Measurements from ENCODE around the gene TBC1D22A.

DNA sequence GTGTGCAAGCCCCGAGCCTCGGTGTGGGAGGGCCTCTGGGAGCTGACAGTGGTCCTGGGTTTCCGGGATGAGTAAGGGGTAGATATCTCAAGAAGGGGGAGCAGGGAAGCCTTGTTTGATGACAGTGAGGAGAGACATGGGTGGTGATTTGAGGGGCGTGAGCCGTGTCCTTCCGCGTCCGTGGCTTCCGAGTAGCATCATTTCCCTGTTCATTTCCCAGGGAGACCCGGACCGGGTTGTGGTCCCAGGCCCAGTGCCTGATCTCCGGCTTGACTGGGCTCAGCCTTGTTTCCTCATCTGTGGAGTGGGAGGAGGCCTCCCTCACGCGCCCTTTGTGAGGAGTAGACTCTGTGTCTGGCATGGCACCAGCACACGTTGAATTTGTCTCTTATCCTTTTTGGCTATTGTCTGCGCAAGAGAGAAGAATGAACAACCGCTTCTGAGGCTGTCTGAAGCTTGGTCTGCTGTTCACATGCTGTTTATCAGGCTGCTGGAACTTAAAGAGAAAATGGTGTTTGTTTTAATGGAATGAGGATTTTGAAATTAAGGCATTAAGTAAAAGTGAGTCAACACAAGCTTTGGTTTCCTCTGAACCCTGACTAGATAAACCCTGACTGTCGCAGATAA, 348.5 kb downstream of the TBC1D22A start:
- TF ChIP-seq, protein P1, sequence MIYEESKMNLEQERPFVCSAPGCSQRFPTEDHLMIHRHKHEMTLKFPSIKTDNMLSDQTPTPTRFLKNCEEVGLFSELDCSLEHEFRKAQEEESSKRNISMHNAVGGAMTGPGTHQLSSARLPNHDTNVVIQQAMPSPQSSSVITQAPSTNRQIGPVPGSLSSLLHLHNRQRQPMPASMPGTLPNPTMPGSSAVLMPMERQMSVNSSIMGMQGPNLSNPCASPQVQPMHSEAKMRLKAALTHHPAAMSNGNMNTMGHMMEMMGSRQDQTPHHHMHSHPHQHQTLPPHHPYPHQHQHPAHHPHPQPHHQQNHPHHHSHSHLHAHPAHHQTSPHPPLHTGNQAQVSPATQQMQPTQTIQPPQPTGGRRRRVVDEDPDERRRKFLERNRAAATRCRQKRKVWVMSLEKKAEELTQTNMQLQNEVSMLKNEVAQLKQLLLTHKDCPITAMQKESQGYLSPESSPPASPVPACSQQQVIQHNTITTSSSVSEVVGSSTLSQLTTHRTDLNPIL (CRISPR knock-in tag; IDR thresholded peaks at IDR 0.05; ENCODE audit: low read depth): no peak
- no peak for TF ChIP-seq ZFP3 (CRISPR knock-in tag; IDR thresholded peaks at IDR 0.05)
- TF ChIP-seq, protein P2, sequence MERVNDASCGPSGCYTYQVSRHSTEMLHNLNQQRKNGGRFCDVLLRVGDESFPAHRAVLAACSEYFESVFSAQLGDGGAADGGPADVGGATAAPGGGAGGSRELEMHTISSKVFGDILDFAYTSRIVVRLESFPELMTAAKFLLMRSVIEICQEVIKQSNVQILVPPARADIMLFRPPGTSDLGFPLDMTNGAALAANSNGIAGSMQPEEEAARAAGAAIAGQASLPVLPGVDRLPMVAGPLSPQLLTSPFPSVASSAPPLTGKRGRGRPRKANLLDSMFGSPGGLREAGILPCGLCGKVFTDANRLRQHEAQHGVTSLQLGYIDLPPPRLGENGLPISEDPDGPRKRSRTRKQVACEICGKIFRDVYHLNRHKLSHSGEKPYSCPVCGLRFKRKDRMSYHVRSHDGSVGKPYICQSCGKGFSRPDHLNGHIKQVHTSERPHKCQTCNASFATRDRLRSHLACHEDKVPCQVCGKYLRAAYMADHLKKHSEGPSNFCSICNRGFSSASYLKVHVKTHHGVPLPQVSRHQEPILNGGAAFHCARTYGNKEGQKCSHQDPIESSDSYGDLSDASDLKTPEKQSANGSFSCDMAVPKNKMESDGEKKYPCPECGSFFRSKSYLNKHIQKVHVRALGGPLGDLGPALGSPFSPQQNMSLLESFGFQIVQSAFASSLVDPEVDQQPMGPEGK (CRISPR knock-in tag; IDR thresholded peaks at IDR 0.05; ENCODE audit: borderline replicate concordance): no peak
- no peak for TF ChIP-seq ESRRG (CRISPR knock-in tag; IDR thresholded peaks at IDR 0.05)
- no peak for TF ChIP-seq ZFP30 (CRISPR knock-in tag; IDR thresholded peaks at IDR 0.05)
- no peak for TF ChIP-seq ARNTL (CRISPR knock-in tag; IDR thresholded peaks at IDR 0.05; ENCODE audit: borderline replicate concordance, low read depth)
- TF ChIP-seq ZNF70 (CRISPR knock-in tag; IDR thresholded peaks at IDR 0.05): no peak
- no peak for TF ChIP-seq OSR1 (CRISPR knock-in tag; IDR thresholded peaks at IDR 0.05)
- TF ChIP-seq RARB (CRISPR knock-in tag; IDR thresholded peaks at IDR 0.05): no peak
- TF ChIP-seq ZNF8 (CRISPR knock-in tag; IDR thresholded peaks at IDR 0.05): no peak
- TF ChIP-seq PPARA (CRISPR knock-in tag; IDR thresholded peaks at IDR 0.05; ENCODE audit: borderline replicate concordance): no peak
- TF ChIP-seq, protein P3, sequence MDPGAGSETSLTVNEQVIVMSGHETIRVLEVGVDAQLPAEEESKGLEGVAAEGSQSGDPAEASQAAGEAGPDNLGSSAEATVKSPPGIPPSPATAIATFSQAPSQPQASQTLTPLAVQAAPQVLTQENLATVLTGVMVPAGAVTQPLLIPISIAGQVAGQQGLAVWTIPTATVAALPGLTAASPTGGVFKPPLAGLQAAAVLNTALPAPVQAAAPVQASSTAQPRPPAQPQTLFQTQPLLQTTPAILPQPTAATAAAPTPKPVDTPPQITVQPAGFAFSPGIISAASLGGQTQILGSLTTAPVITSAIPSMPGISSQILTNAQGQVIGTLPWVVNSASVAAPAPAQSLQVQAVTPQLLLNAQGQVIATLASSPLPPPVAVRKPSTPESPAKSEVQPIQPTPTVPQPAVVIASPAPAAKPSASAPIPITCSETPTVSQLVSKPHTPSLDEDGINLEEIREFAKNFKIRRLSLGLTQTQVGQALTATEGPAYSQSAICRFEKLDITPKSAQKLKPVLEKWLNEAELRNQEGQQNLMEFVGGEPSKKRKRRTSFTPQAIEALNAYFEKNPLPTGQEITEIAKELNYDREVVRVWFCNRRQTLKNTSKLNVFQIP (CRISPR knock-in tag; IDR thresholded peaks at IDR 0.05; ENCODE audit: borderline replicate concordance, low read depth): no peak
- no peak for TF ChIP-seq ZNF565 (CRISPR knock-in tag; conservative IDR thresholded peaks at IDR 0.05; ENCODE audit: low read depth)
